ENCODE measurements around the gene TMEM185B.
"Not testable (repeated sequence)": the region's sequence is repeated elsewhere in the genome, so short reads cannot be mapped to it uniquely, and the experiment has no call there.

TMEM185B gene

GRCh38 chr2:120251078-120251477 lies 27.9 kb upstream of the TMEM185B start:
- peak; percentile 63 for DNase-seq

DNA sequence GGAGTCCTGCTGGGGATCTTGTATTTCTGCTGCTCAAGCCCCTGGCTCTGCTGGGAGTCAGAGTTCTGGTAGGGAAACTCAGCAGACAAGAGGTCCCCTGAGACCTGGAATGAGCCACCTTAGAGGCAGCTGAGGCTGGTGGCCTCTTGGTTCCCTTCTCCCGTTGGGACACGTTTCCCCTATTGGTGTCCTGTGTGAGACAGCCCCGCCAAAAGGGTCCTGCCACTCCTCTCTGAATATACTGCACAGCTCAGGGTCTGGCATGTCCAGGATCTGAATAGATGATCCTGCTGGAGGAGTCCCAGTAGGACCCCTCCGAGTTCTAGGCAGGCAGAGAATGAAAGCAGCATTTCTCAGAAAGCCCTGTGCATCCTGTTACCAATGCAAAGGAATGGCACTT lies 27.4 kb upstream of the TMEM185B start:
- DNase-seq: no peak

GRCh38 chr2:120247851-120248250 lies 24.7 kb upstream of the TMEM185B start:
- DNase-seq: no peak

DNA sequence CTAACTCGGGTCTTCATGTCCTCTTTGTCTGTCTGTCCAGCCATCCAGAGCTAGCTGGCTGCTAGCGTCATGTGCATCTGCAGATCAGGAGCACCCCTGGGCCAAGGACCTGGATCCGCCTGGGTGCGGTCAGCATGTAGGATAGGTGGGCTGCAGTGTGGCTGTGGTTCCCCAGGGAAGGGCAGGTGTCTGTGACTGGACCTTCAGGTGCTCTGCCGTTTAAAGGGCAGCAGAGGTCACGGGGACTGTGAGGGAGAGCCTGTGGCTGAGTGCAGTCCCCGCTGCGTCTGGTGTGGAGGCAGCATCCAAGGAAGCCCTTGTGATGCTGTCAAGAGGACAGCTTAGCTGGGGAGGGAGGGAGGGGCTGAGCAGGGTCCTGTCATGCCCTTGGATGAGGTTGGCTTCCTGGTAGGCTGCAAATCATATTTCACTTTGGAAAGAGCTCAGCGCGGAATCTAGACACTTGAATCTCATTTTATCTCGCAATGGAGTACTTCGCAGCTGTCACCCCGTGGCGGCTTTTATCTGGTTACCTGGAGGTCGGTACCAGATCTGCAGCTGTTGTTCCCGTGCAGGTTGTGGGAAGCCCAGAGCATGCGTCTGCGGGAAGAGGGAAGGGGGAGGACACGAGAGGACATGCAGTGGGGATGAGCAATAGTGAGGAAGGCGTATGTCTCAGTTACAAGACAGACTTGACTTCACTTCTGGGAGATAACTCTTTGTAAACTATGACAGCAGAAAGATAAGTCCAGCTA lies 23.5 kb upstream of the TMEM185B start:
- no peak for DNase-seq

DNA sequence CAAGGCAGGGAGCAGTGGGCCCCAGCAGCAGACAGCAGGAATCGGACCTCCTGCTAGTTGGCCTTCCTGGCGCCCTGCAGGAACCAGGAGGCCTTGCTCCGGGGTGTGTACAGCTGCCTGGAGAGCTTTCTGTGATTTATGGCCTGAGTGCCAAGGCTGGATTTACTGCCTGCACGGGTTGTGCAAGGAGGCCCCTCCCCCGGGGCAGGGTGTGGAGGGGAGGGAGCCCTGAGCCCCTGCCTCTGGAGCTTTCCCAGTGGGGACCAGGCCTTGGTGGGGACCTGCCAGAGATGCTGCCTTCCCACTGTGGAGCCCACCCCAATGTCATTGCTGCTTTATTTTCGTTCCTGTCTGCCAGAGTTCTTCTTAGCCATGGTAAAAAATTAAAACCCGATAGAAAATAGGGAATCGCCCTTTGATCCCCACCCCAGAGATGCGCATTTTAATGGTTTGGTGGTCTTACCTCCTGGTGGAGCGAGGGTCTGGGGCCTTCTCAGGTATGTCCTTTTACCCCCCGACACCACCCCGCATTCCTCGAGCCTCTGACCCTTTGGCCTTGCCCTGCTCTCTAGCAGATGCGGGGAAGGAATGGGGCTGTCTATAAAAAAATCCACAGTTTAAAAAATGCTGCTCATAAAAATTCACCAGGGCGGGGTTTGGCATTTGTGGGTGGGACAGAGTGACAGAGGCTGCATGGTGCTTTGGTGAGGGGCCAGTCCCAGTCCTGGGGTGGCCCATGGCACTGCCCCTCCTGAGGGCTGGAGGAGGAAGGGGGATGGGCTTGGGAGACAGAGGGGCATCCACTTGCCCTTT lies 22.5 kb upstream of the TMEM185B start:
- no peak for DNase-seq

DNA sequence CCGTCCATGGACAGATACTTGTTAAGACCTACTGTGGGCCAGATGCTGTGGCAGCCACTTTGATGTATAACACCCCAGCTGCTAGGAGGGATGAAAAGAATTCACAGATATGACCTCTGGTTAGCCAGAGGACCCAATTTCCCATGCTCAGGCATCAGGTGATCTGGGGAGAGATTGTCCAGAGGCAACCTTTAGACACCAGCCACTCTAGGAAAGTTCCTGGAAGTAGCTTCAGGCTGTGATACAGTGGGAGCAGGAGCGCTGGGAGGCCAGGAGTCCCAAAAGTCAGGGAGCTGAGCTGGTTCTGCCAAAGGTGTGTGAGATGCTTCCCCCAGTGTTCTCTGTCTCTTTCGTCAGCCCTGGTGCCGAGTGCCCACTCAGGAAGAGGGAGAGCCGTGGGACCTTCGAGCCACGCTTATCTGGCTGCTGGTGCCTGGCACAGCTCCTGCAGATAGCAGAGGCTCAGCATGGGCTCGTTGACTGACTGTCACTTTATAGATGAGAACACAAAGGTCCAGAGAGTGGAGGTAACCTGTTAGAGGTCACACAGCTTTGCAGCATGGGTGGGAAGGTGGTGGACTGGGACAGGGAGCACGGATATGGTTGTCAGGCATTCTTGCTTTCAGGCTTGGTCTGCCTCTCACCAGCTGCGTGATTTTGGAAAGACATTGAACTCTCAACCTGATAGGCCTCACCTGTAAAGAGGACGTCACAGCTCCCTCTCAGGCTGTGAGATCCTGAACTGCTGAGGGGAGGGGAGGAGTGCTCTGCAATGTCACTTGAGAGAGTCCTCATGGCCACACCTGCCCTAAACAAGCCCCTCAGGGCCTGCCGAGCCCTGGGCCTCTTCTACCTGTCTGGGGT lies 21.7 kb upstream of the TMEM185B start:
- DNase-seq: no peak

DNA sequence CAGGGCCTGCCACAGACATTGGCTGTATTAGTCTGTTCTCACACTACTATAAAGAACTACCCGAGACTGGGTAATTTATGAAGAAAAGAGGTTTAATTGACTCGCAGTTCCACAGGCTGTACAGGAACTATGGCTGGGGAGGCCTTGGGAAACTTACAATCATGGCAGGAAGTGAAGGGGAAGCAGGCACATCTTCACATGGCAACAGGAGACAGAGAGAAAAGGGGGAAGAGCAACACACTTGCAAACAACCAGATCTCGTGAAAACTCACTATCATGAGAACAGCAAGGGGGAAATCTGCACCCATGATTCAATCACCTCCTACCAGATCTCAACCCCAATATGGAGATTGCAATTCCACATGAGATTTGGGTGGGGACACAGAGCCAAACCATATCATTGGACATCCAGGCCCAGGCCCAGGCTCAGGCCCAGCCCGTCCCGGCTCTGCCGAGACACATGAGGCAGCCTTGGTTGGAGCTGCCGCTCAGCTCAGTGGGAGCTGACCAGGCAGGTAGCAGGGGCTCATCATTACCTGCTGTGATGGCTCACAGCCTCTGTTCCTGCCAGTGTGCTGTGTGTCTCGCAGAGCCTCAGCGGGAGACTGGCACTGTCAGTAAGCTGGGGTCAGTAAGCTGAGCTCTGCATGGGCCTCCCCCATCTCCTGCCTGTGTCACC lies 20.8 kb upstream of the TMEM185B start:
- DNase-seq: no peak

GRCh38 chr2:120243211-120243610 lies 20.0 kb upstream of the TMEM185B start:
- DNase-seq: no peak

GRCh38 chr2:120241684-120242083 lies 18.5 kb upstream of the TMEM185B start:
- DNase-seq: no peak

GRCh38 chr2:120240901-120241429 lies 17.8 kb upstream of the TMEM185B start:
- no peak for DNase-seq

GRCh38 chr2:120239488-120240287 lies 16.5 kb upstream of the TMEM185B start:
- DNase-seq: no peak

- DNase-seq: no peak
Observed at GRCh38 chr2:120238728-120239487, 15.7 kb upstream of the TMEM185B start.

- DNase-seq: no peak
Observed at GRCh38 chr2:120237491-120237902, 14.3 kb upstream of the TMEM185B start.

DNA sequence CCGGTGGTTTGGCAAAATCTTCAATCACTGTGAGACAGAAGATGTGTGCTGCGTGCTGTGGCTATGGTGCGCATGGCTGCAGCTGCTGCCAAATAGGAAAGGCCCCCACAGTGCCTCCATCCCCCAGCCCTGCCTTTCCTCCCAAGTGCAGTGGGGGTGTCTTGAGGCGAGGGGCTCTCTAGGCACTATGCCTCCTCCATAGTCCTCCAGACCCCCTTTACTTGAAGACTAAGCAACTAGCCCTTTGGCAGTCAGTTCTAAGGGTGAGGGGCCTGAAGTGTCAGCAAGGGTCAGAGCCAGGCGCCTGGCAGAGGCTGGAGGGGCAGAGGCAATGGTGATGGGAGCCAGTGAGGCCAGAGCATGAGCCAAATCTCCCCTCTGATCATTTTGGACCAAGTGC lies 13.6 kb upstream of the TMEM185B start:
- DNase-seq: no peak

DNA sequence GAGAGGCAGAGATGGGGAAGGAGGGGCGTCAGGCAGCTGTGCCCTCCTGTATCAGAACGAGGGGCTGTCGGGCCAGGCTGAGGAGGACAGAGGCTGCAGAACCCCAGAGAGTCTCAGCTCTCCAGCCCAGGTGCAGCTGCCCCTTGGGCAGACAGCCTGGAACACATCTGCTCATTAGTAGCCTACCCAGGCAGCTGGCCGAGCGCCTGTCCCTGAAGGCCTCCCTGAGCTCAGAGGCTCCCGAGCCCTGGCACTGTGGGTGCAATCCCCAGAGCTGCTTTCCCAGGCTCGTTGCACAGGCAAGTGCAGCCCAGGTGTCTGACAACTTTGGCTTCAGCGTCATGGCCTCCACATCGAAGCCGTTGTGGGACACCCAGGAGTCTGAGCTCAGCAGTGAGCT lies 13.1 kb upstream of the TMEM185B start:
- DNase-seq: no peak

DNA sequence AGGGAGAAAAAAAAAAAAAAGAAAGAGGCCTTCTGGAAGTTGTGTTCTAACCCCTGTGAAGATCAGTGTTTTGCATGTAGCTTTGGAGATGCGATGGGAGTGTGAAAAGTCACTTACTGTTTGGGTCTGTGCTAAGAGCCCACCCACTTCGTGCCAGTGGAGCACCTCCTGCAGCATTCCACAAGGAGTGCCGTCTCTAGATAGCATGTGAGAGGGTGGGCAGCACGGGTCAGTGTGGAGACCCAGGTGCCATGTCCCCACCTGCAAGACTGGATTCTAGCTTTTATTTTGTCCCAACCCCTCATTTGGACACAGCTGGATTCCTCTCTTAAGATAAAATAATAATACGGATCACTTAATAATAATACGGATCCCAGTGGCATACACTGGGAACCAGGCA lies 12.5 kb upstream of the TMEM185B start:
- DNase-seq: no peak

GRCh38 chr2:120235158-120235557 lies 12.0 kb upstream of the TMEM185B start:
- not testable (repeated sequence) for DNase-seq

DNA sequence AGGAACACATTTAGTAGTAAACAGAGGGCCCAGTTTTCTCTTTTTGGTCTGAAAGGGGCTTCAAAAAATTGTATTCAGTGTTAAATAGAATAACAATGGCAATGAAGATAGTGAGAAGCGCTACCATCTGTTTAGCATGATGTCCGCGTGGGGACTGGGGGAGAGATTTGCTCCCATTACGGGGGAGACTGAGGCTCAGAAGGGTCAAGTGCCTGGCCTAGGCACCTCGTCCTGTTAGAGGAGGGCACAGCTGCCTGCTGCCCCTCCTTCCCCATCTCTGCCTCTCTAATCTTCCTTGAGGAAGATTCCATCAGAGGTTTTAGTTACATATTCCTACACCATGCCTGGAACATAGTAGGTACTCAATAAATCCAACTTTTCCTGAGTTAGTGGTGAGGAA lies 10.1 kb upstream of the TMEM185B start:
- no peak for DNase-seq

GRCh38 chr2:120231974-120232635 lies 8.9 kb upstream of the TMEM185B start:
- DNase-seq: peak; percentile 83

DNA sequence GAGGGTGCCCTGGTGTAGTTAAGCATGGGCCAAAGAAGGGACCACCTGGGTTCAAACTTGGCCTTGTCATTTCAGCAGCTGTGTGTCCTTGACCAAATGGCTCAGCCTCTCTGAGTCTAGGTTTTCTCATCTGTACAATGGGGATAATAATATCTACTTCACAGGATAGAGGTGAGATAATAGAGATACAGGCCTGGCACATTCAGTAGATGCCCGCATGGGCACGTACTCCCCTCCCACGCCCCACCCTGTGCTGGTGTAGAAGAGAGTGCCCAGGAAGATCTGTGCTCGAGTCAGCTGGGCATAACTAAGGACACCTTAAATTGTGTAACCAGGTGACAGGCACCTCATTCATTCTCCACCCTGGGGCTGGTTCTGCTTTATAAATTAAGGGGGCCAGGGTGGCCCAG lies 8.4 kb upstream of the TMEM185B start:
- no peak for DNase-seq
